ENCODE data around the gene FOXF1. TPM values are rescaled to one million over a fixed set of nuclear protein-coding genes. Genes with fewer than 3 reads are reported as not detected.

FOXF1 gene
- total and polyA plus RNA-seq, 9 of the 15 experiments (the other 6 are each of a cell fraction or from before 2014, with no cell fraction given), result 0.04 TPM; not detected in 8

GRCh38 chr16:86492267-86492960, 17.9 kb upstream of the FOXF1 start:
- Histone ChIP-seq H4K20me1 (replicated peaks; ENCODE audit: control insufficient read depth, insufficient read depth, low read length) (0 out of 2 replicates have a peak, but pooled peaks cover 3% of the 10 kb centered on the region), H3K4me1 (replicated peaks in 1 of 2; ENCODE audit: control insufficient read depth in 2 of 2, insufficient read depth in 2 of 2, low read length in 2 of 2) (peaks cover 0 to 3% of the 10 kb centered on the region in 2 experiments; a peak in 2 of 5 replicates), H3K36me3 (ENCODE audit: control insufficient read depth, insufficient read depth, low read length) (no peaks in the 10 kb centered on the region), H3K4me3 (no peak overlapping the region), H3K9me1 (ENCODE audit: control insufficient read depth, insufficient read depth, low read length) (no peaks in the 10 kb centered on the region), H3K9ac (ENCODE audit: insufficient read depth in 1 of 2, low read depth in 2 of 2, low read length in 2 of 2) (no peak overlapping the region), H3K9me3 (replicated peaks; ENCODE audit: control insufficient read depth, insufficient read depth, low read depth, low read length) (no peaks in the 10 kb centered on the region), H3K27me3 (ENCODE audit: control insufficient read depth in 2 of 2, insufficient read depth in 2 of 2, low read length in 2 of 2) (peaks cover 20 to 79% of the 10 kb centered on the region in 2 experiments), H3K4me2 (ENCODE audit: insufficient read depth, low read length) (no peak overlapping the region), H3K27ac (ENCODE audit: extremely low read depth, low read depth, low read length) (no peak overlapping the region), H3K79me2 (ENCODE audit: control insufficient read depth, insufficient read depth, low read length) (no peaks in the 10 kb centered on the region), H2AFZ (ENCODE audit: low read depth, low read length) (no peak overlapping the region)
- BruUV-seq (replicated peaks), result no TSS peak
- in situ Hi-C loops (cut with MboI) (no loop called here), intact Hi-C loops (cut with micrococcal nuclease) (no loop called here)
- ChIA-PET POLR2A (interaction anchor here (0.5 kb wide), 1 partner anchor 16 kb away, joined by 3 read pairs; no protein-coding TSS in a partner anchor), CTCF (ENCODE audit: low intra/inter-chr PET ratio) (no interaction called here)
- DNase-seq (ENCODE audit: extremely low read depth in 1 of 4, low spot score in 3 of 4), result no peak
- WGBS (ENCODE audit: insufficient coverage, low coverage, missing lambda C conversion rate), result 0% methylated on average over 4 of the region's 4 CpGs
- no peak for FAIRE-seq
- TF ChIP-seq HDAC3 (IDR thresholded peaks at IDR 0.05; ENCODE audit: borderline replicate concordance, partially characterized antibody) (no peak), RBM25 (IDR thresholded peaks at IDR 0.05; ENCODE audit: low read depth, low read length, severe bottlenecking) (peak; percentile 79), HMG20A (CRISPR knock-in tag; conservative IDR thresholded peaks at IDR 0.05) (no peak), PPARD (CRISPR knock-in tag; IDR thresholded peaks at IDR 0.05) (no peak), ZFP36 (IDR thresholded peaks at IDR 0.05; ENCODE audit: low read depth, low read length, partially characterized antibody) (peak; percentile 40)
- no peak for ATAC-seq

Data from K562 (cell line).